ENCODE results near the gene ZNF341.
A peak's percentile ranks its signal among the peaks of the same experiment; 100 is the strongest.

Gene ZNF341

GRCh38 chr20:33796907-33797544 lies 65.2 kb downstream of the ZNF341 start:
- DNase-seq = no peak

- DNase-seq = no peak
Observed at GRCh38 chr20:33798444-33798843, 66.6 kb downstream of the ZNF341 start.

- DNase-seq = peak; percentile 73
Observed at GRCh38 chr20:33803921-33804337, 72.1 kb downstream of the ZNF341 start.

GRCh38 chr20:33808388-33808787 lies 76.6 kb downstream of the ZNF341 start:
- no peak for DNase-seq

- no peak for DNase-seq
Observed at GRCh38 chr20:33810259-33810658, 78.5 kb downstream of the ZNF341 start.

GRCh38 chr20:33810885-33811775 lies 79.3 kb downstream of the ZNF341 start, which contains the start of gene CHMP4B:
Gene CHMP4B (plus strand): TSS chr20:33811348. CDS start chr20:33811469, 121 bp downstream.
- DNase-seq = peak; percentile 98

GRCh38 chr20:33811776-33812151 lies 80.0 kb downstream of the ZNF341 start:
- DNase-seq = no peak

GRCh38 chr20:33812152-33812849 lies 80.5 kb downstream of the ZNF341 start:
- peak; percentile 74 for DNase-seq

GRCh38 chr20:33812908-33813462 lies 81.2 kb downstream of the ZNF341 start:
- DNase-seq = no peak

GRCh38 chr20:33814238-33814712 lies 82.5 kb downstream of the ZNF341 start:
- DNase-seq = peak; percentile 22

- DNase-seq = no peak
Observed at GRCh38 chr20:33815671-33816070, 83.9 kb downstream of the ZNF341 start.

- no peak for DNase-seq
Observed at GRCh38 chr20:33816191-33816590, 84.4 kb downstream of the ZNF341 start.

GRCh38 chr20:33817411-33817810 lies 85.6 kb downstream of the ZNF341 start:
- no peak for DNase-seq

- DNase-seq = no peak
Observed at GRCh38 chr20:33819456-33819855, 87.7 kb downstream of the ZNF341 start.

GRCh38 chr20:33820362-33820761 lies 88.6 kb downstream of the ZNF341 start:
- DNase-seq = no peak

- DNase-seq = no peak
Observed at GRCh38 chr20:33821270-33821836, 89.6 kb downstream of the ZNF341 start.

GRCh38 chr20:33822423-33822822 lies 90.6 kb downstream of the ZNF341 start:
- no peak for DNase-seq

GRCh38 chr20:33822991-33823390 lies 91.2 kb downstream of the ZNF341 start:
- no peak for DNase-seq

- DNase-seq = no peak
Observed at GRCh38 chr20:33824852-33825251, 93.1 kb downstream of the ZNF341 start.

GRCh38 chr20:33825340-33826269 lies 93.8 kb downstream of the ZNF341 start:
- DNase-seq = no peak

GRCh38 chr20:33826270-33826897 lies 94.6 kb downstream of the ZNF341 start:
- no peak for DNase-seq

All from NCI-H226 (cell line).